GM18499 (cell line): ENCODE data around the gene CD47.

Experiments
- ATAC-seq: cut with Tn5 transposase; IDR thresholded peaks from one replicate; pipeline ENCODE4 v1.9.1; 2021; ENCODE audit warnings: moderate number of reproducible peaks; ENCODE audit not compliant: insufficient read depth, unreplicated experiment

Gene CD47

DNA sequence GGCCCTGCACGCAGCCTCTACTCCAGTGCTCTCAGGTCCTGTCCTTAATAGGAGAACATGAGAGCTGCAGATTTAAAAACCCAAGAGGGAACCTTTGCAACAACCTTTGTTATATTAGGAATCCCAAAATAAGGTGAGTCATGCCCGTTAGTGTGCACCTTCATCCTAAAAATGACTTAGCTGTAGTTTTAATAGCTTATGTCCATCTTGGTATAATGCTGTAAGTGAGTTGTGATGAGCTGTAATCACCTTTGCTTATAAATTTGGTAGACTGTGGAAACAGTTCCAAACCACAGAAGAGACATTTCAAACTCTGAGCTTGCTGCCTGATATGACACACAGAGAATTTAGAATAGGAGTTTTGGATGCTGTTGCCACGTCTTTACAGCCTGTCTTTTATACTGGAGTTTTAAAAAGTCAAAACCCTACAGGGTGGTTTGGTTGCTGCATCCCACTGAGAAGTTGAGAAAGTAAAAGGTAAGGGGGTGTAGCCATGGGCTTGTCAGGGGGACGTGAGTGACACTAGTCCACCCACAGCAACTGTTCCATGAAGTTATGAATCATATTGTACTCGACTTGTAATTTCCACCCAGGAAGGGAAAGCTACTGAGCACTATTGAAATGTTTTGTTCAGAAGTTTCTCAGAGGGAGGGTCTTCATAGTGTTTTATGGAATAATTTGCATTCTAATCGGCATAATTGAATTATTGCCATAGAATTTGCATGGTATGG, 27.4 kb upstream of the CD47 start:
- ATAC-seq = no peak

DNA sequence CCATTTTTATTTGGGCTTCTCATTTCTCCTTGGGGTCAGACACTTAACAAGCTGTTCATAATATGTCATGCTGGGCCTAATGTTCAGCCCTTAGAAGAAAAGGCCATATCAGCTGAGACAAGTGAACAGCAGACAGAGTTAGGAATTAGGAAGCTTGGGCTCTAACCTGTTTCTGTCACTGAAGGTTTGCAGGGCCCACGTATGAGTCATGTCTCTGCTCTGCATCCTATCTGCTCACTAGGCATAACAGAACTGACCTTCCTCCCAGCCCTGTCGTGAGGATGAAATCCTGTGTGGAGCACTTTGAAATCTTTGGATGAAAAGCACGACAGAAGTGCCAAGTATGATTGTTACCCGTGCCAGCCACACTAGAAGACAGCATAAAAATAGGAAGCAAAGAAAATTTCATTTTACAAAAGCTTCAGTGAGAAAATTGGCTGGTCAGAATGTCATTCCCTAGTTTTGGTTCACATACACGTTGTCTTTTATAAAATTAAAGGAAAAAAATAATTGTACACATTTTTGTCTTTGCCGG, 26.5 kb upstream of the CD47 start:
- no peak for ATAC-seq

DNA sequence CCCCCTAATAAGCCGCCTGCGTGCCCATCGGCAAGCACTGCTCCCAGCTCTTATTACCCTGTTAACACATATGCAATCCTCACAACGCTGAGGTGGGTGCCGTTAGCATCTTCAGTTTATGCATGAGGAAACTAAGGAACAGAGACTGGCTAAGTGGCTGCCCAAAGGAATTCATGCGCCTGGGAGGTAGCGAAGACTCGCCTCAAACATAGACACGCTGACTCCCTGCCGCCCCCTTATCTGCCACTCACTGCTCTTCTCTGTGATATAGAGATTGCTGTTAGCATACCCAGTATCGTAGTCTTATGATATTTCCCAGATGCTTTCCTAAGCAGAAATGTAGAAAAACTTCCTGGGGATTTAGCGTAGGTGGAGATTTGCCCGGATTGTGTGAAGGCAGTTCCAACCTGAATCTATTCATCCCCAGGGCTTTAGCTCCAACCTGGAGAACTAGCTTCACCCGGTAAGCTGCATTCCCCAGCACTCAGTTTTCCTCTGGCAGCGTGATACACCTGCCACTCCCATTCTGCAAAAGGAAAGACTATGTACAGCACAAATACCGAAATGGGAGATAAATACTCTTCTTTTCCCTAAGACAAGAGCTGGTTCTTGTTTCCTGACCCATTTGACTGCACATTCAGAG, 23.7 kb upstream of the CD47 start:
- no peak for ATAC-seq

DNA sequence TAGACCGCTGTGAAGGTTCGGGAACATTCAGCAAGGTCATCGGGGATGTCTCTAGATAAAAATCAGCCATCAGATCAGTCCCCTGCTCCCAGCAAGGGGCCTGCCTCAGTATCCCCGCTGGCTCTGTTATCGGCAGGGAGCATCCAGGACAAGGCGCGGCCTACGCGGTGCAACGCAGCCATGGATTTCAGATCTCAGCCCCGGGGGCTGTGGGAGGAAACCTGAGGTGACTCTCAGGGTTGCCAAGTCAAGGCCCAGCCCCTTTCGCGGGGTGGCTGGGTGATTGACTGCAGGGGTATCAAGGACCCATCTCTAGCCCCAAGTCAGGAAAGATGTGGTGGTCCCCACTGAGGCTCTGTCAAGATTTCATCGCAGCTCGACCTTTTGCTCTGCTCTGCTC, 23.1 kb upstream of the CD47 start:
- no peak for ATAC-seq

DNA sequence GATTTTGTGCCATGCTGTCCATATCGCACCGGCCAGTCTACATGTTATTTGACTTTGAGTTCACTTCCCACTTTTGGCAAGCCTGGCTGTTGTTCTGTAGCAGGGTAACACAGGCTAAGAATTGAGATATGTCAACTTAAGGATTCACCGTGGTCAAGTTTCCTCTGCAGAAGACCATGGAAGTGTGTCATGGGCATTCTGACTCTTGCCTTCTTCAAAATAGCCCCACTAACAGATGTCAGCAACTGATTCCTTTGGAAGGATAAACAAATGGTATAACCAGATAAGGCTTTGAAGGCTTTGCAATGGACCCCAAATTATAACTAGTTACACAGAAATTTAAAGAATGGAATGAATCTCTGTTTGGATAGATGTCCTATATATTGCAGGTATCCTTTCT, 20.1 kb upstream of the CD47 start:
- ATAC-seq = no peak

DNA sequence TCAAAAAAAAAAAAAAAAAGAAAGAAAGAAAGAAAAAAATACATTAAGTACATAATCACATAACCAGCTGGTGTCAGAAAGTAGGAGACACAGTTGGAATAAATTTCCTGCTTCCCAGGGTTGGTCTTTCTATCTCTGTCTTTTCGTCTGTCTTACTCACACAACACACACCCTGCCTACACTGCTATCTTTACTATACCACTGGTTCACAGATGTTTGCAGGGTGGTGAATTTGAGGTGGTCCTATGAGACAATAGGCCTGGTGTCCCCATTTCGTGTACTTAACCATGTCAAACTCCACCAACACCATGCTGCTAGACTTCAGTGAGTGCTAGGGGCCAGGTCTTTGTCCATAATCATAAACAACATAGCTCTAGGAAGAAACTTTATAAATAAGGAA, 17.6 kb upstream of the CD47 start:
- no peak for ATAC-seq

DNA sequence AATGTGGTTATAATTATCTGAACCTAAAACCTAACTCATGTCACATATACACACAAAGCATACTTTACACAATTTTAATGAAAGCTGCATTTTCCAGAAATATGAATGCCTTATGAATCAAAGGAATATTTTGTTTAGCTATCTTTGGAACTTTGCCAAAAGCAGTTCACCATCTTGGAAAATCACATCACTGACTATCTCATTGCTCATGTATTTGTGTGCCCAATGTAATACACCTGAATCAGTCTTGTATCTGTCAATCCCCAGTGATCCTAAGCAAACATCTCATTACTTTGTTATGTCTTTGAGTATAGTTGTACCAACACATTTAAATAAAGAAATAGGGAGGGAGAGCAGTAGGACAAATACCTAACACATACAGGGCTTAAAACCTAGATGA, 15.6 kb upstream of the CD47 start:
- no peak for ATAC-seq

DNA sequence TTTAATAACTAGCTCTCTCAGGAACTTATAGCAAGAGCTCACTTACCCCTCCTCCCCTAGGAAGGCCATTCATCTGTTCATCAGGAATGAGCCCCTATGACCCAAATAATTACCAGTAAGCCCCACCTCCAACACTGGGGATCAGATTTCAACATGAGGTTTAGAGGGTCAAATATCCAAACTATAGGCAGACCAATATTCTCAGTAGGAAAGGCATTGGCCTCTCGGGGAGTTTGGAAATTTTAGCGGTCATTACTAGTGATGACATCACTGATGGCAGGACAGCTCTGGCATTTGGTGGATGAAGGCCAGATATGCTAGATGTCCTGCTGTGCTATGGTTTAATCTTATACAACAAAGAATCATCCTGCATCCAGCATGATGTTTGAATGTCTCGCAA, 15.2 kb upstream of the CD47 start:
- ATAC-seq = no peak

DNA sequence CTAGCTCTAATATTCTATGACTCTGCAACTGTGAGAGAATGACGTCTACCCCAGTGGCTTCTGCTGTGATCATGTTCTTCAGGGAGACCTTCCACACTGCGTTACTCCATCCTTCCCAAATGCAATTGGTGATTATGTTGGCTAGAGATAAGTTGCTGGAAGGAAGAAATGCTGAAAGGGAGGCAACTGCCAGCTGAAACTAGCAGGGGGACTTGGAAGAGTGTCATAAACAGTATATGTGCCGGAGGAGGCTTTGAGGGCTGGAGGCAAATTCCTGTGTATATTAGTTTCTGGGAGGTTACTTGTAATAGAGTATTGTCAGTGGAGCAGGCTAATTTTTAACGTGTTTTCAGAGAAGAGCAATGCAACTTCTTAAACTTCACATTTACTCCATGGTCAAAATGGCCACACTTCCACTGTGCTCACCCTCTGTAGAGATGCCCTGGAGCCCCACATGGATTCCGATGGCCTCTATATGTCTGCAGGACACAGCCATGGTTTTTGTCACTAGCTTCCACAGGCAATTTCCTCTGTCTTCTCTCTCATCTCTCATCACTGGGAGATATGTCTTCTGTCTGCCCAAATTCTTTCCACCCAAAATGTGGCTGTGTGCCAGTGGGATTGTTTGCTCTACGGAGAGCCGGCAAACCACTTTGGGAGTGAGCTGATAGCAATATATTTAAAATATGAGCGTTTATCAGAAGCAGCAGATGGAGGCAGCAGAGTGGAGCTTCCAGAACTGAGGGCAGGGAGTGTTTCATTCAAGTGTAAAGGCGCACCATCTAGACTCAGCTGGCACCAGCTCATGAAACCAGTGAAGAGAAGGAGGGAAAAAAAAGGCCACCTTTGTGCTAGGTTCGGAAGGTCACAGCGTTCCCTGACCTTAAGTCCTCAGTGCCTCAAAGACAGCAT, 13.3 kb upstream of the CD47 start:
- no peak for ATAC-seq

DNA sequence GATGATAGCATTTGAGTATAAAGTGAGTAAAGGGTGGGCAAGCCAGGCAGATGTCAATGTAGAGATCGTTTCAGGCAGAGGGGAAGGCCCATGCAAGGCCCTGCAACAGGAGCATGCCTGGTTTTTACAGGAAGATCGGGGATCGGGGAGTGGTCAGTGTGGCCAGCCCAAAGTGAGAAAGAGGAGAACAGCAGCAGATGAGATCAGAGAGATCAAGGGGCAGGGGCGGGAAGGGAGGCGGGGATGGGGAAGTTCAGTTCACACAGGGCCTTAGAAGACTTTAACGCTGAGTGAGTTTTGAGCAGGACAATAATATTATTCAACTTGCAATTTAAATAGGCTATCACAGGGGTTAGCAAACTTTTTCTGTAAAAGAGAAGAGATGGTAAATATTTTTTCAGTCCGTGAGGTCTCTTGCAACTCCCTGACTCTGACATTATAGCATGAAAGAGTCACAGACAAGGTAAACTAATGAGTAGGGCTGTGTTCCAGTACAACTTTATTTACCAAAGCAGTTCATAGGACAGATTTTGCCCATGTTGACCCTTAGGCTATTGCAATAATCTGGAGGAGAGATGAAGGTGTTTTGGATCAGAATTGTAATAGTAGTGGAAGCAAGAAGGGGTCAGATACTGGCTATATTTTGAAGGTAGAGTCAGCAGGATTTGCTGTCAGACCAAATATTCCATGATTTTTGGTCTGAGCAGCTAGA, 12.4 kb upstream of the CD47 start:
- ATAC-seq = no peak

DNA sequence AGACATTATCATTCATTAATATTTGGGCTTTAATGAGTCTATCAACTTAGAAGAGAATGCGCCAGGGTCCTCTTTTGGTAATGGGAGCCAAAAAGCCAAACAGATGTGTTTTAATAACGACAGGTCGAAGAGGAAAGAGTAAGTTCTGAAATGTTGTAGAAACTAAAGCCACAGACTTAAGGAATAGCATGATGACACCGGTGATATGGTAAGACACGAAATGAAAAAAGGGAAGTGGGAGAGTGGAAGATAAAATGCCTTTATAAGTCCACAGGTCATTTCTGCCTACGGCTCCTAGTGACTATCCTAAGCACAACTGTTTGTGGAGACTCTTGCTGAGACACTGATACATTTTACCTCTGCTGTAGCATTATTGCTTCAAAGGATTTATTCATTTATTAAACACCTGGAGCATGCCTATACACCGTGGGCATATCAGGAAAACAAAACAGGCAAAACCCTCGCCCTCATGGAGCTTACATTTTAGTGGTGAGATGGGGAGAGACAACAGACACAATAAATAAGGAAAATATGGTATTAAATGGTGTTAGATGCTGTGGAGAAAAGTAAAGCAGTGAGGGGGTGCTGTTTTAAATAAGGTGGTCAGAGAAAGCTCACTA, 11.7 kb upstream of the CD47 start:
- no peak for ATAC-seq

DNA sequence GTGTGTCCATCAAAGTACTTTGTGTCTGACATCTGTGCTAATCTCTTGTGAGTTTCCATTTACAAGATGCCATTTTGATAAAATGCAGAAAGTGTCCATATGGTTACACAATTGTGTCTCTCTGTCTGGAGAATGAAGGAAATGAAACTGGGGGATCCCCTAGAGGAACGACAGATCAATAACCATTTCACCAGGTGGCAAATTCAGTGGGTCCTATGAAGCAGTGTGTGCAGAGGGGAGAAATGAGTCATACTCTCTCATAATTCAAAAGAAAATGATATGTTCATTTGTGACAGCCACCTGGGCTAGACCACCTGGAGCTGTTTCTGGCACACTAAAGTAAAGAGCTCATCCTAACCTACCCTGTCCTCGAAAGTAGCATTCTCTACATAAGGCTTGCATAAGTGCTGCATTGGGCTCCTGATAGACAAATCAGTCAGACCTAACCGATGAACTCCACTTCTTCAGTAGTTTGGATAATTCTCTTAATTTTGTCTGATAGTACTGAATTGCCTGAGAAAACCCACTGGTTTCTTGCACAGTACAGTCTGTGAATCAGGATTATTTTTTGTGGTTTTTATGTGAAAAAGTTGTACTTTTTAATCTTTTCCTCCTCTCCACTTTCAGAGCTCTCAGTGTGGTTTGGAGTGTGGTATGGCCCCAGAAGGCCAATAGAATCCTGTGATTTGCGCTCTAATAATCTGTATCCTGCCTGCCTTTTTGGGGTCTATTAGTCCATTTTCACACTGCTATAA, 10.3 kb upstream of the CD47 start:
- ATAC-seq = peak; percentile 89

DNA sequence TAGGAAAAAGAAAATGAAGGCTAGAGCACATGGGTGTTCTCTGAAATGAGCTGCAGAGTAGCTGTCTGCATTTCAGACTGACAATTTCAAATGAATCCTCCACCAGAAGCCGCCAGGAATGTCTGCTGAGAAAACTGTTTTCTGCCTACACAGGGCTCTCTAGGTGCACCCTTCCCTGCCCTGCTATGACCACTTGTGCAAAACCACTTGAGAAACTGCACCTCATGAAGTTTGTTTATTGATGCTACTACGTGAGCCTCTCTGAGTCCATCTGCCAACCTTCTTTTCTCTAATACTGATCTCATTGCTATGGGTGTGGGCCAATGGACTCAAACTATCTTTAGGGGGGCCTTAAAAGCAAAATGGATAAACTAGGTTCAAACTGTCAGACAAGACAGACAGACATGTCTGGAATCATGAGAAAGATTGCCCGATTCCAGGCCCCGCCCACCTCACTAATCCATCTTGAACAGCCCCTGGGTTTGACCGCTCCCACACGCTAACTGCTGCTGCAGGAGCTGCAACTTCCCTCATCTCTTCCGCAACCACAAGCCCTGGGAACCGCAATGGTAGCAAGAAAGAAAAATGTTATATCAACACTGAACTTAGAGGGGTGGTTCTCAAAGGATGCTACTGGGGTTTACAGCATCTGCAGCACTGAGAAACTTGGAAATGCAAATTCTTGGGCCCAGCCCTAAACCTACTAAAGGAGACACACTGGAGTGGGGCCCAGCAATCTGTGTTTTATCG, 9.0 kb upstream of the CD47 start:
- no peak for ATAC-seq

DNA sequence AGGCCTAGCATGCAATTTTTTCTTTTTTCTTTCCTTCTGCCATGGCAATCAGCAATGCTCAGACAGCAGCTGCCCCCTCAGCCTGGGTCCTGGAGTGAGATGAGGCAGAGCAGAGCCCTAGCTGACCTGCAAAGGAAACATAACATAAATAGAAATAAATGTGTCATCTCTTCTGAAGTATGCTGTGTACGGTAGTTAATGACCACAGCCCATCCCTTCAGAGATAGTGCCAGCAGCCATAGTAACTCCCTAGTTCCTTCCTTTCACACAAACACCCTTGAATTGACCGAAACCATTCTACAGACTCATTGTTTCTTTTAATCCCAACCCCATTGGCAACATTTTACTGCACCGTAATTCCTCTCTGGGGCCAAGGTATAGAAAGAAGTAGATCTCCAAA, 8.4 kb upstream of the CD47 start:
- no peak for ATAC-seq

DNA sequence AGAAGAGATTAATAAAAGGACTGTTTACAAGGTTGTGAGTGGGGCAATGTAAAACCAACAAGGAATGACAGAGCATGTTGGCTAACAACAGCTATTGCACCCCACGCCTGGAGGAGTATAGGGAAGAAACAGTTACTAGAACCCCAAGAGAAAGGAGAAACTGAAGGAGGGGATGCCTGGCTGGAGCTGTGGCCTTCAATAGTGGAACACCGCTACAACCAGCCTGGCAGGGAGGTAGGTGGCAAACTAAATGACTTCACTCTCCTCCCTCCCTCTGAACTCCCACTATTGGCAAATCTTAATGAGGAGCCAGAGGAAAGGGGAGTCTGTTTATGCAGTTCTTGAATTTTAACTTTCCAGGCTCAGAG, 7.2 kb upstream of the CD47 start:
- no peak for ATAC-seq

DNA sequence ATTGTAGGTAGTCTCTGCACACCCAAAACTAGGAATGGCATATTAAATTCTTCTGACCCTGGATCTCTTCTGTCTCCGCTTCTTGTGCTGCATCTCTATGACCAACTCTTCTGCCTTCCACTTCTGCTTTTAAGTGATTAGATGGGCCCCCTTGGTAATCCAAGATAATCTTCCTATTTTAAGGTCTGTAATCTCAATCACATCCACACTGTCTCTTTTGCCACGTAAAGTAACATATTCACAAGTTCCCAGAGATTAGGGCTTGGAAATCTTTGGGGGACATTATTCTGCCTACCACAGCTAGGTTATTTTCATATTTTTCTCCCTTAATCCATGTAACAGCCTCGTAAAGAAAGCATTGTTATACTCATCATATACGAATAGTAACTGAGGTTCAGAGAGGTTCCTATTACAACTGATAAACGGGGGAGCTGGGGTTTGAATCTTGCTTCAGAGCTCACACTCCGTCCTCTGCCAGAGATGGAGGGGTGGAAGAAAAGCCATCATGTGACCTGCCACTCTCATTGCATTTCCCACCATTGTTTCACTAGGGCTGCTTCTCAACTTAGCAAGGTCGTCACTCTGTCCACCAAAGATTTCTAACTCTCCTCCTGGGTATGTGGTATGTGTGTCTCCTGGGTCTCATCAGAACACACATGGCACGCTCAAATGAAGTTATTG, 6.6 kb upstream of the CD47 start:
- no peak for ATAC-seq

DNA sequence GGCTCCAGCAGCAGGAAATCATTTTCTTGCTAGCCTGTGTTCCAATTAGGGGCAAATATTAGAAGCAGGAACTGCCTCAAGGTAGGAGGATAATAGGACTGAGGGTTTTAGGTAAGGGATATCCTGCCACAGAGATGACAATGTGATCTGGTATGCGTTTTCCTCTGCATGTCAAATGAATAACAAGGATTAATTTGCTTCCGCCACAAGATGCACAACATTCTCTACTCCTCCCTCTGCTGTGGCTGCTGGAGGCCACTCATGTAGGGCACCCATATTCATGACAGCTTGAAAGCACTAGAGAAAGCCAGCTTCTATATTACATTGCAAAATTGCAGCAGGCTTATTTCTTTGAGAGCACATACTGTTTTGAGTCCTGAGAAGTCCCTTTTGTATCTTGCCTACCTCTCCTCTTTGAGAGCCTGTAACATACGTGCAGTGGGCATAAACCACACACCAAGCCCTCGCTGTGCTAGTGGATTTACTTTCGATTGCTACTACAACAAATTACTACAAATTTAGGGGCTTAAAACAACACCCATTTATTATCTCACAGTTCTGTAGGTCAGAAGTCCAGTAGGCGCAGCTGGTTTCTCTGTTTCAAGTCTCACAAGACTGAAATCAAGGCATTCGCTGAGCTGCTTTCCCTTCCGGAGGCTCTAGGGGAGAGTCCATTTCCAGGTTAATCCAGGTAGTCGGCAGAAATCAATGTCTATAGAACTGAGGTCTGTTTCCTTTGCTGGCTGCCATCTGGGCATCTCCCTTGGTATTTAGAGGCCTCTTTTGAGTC, 5.9 kb upstream of the CD47 start:
- no peak for ATAC-seq
